A549 treated with AZD2906 at 1 μM for 4 hours (cell line): ENCODE results near the gene STRBP. TPM values are rescaled to one million over a fixed set of nuclear protein-coding genes. Genes with fewer than 3 reads are reported as not detected.

Experiments used
- total RNA-seq: library from RNA; stranded (reverse); fragments of 200-300 nt; extraction: Qiagen RNA extraction; gene quantifications from 5 replicates; pipeline ENCODE4 v1.2.3, GENCODE V29; 2022

Gene STRBP
- total RNA-seq, result 15.9 to 19.2 TPM (median 16.7 TPM) in 5 replicates

DNA sequence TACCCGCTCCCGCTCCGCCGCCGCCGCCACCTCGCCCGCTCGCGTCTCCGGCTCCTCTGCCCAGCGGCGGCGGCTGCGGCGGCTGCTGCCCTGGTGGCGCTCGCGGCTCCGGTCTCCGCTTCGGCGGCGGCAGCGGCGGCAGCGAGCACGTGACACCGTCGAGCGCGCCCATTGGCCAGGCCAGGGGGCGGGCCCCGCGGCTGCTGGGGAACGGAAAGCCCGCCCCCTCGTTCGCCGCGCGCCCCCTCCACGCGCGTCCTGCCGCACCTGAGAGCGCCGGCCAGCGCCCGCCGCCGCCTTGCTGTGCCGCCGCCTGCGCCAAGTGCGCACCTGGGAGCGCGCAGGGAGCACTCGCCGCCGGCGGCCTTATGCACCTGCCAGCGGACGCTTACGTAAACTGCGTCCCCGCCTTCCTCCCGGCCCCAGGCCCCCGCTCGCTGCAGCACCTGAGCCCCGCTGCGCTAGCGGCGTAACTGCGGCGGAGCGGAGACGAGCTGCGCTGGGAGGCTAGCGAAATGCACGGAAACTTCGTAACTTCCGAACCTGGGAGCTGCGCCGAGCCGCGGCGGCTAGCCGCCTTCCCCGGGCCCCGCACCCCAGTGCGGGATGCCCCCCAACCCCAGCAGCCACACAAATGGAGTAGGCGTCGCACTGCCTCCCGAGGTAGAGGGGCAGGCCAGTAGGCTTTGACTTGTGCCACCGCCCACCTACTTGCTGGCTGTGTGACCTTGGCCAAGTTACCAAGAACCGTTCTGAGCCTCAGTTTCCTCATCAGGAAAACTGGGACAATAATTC, at the start of gene STRBP:
Gene STRBP (minus strand): TSS at position 122 of the 795 bp plus-strand sequence. CDS start 84,452 bp downstream, outside the sequence.

Other genes starting within 250 kb of the STRBP start
- not detected in 5 replicates for gene GPR21, start 234.9 kb downstream of the STRBP start, total RNA-seq
- 0.09 to 0.23 TPM (median 0.13 TPM) in 5 replicates for gene CRB2, start 87.6 kb upstream of the STRBP start, total RNA-seq